ENCODE results near the gene CFAP46. TPM values are rescaled to one million over a fixed set of nuclear protein-coding genes. Genes with fewer than 3 reads are reported as not detected.

CFAP46 gene
- total and polyA plus RNA-seq, 2 of the 4 experiments (the other 2 are of a cell fraction): 1.3 to 1.8 TPM

GRCh38 chr10:132906106-132906505, 36.3 kb downstream of the CFAP46 start:
- H3K56ac ChIP-seq (ENCODE audit: extremely low read depth, insufficient read depth, low read length): no peak overlapping the region
- H3K9ac ChIP-seq (ENCODE audit: low read depth, low read length): no peak overlapping the region
- in situ Hi-C loops (cut with MboI; ENCODE audit: low sequenced_read_pairs) (no loop called here), dilution Hi-C loops (cut with HindIII; ENCODE audit: low sequenced_read_pairs, unreplicated experiment) (no loop called here), intact Hi-C loops (cut with micrococcal nuclease) (no loop called here)
- no peak overlapping the region for H3K27ac ChIP-seq (ENCODE audit: insufficient read depth, low read length)
- H3K4ac ChIP-seq (ENCODE audit: low read depth, low read length): no peak overlapping the region
- no peaks in the 10 kb centered on the region for H4K20me1 ChIP-seq (ENCODE audit: insufficient read depth, low read length)
- no peak for DNase-seq
- no peak overlapping the region for H3K14ac ChIP-seq (replicated peaks; ENCODE audit: low read depth, low read length)
- peaks cover 7% of the 10 kb centered on the region for H3K27me3 ChIP-seq (ENCODE audit: control insufficient read depth, insufficient read depth, low read length)
- no peak overlapping the region for H2BK120ac ChIP-seq (ENCODE audit: low read depth, low read length)
- no peak overlapping the region for H2BK15ac ChIP-seq (ENCODE audit: low read depth, low read length)
- H3K18ac ChIP-seq (ENCODE audit: low read depth, low read length): no peak overlapping the region
- no peak overlapping the region for H2AFZ ChIP-seq (replicated peaks; ENCODE audit: low read length, poor library complexity)
- no peaks in the 10 kb centered on the region for H3K9me1 ChIP-seq (ENCODE audit: insufficient read depth, low read length)
- no peaks in the 10 kb centered on the region for H3K4me1 ChIP-seq (ENCODE audit: control insufficient read depth, insufficient read depth, low read length)
- ChIA-PET CTCF (no interaction called here), POLR2A (ENCODE audit: unreplicated experiment) (no interaction called here)
- no peaks in the 10 kb centered on the region for H3K36me3 ChIP-seq (ENCODE audit: control insufficient read depth, insufficient read depth, low read length)
- no peak for ATAC-seq (ENCODE audit: low read depth)
- H3K4me3 ChIP-seq (ENCODE audit: insufficient read depth, low read depth, low read length): no peak overlapping the region
- H4K91ac ChIP-seq (ENCODE audit: insufficient read depth, low read depth, low read length): no peak overlapping the region
- peaks cover 4% of the 10 kb centered on the region; the same call in 1 of the 2 replicates for H3K9me3 ChIP-seq (ENCODE audit: control insufficient read depth, insufficient read depth, low read length)
- H4K5ac ChIP-seq (ENCODE audit: low read depth, low read length): no peak overlapping the region
- H2AK5ac ChIP-seq (ENCODE audit: low read depth, low read length): no peak overlapping the region
- H2AK9ac ChIP-seq (replicated peaks; ENCODE audit: low read depth, low read length, poor library complexity): no peak overlapping the region
- no peak overlapping the region for H3K23ac ChIP-seq (ENCODE audit: low read depth, low read length)
- no peak overlapping the region for H2BK5ac ChIP-seq (ENCODE audit: low read depth, low read length, poor library complexity, severe bottlenecking)
- WGBS, 2 experiments (ENCODE audit: extremely low coverage in 2 of 2, insufficient read length in 1 of 2): 66% methylated on average over 7 of the region's 15 CpGs; no CpG with 5 or more reads in 1 of the 2 experiments
- TF ChIP-seq USF2 (IDR thresholded peaks at IDR 0.05; ENCODE audit: low read depth, low read length): no peak
- TF ChIP-seq, protein P1, sequence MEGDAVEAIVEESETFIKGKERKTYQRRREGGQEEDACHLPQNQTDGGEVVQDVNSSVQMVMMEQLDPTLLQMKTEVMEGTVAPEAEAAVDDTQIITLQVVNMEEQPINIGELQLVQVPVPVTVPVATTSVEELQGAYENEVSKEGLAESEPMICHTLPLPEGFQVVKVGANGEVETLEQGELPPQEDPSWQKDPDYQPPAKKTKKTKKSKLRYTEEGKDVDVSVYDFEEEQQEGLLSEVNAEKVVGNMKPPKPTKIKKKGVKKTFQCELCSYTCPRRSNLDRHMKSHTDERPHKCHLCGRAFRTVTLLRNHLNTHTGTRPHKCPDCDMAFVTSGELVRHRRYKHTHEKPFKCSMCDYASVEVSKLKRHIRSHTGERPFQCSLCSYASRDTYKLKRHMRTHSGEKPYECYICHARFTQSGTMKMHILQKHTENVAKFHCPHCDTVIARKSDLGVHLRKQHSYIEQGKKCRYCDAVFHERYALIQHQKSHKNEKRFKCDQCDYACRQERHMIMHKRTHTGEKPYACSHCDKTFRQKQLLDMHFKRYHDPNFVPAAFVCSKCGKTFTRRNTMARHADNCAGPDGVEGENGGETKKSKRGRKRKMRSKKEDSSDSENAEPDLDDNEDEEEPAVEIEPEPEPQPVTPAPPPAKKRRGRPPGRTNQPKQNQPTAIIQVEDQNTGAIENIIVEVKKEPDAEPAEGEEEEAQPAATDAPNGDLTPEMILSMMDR (conservative IDR thresholded peaks at IDR 0.05; ENCODE audit: low read depth, low read length): no peak
- no peak for TF ChIP-seq RAD21 (IDR thresholded peaks at IDR 0.05; ENCODE audit: low read length)
- TF ChIP-seq, protein P2, sequence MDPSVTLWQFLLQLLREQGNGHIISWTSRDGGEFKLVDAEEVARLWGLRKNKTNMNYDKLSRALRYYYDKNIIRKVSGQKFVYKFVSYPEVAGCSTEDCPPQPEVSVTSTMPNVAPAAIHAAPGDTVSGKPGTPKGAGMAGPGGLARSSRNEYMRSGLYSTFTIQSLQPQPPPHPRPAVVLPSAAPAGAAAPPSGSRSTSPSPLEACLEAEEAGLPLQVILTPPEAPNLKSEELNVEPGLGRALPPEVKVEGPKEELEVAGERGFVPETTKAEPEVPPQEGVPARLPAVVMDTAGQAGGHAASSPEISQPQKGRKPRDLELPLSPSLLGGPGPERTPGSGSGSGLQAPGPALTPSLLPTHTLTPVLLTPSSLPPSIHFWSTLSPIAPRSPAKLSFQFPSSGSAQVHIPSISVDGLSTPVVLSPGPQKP (IDR thresholded peaks at IDR 0.05; ENCODE audit: borderline replicate concordance, low read depth, low read length): no peak
- TF ChIP-seq RFX5 (IDR thresholded peaks at IDR 0.05; ENCODE audit: low read depth, low read length): no peak
- TF ChIP-seq RCOR1 (IDR thresholded peaks at IDR 0.05; ENCODE audit: insufficient replicate concordance, low read length): no peak
- no peak for TF ChIP-seq MXI1 (IDR thresholded peaks at IDR 0.05; ENCODE audit: borderline replicate concordance, low read depth, low read length)
- no peak for TF ChIP-seq FOS (IDR thresholded peaks at IDR 0.05; ENCODE audit: low read depth, low read length)
- TF ChIP-seq BHLHE40 (IDR thresholded peaks at IDR 0.05; ENCODE audit: low read depth, low read length): no peak
- TF ChIP-seq CEBPB (IDR thresholded peaks at IDR 0.05; ENCODE audit: low read depth, low read length): no peak
- no peak for TF ChIP-seq MAFK (IDR thresholded peaks at IDR 0.05; ENCODE audit: low read depth, low read length)
- no peak for TF ChIP-seq NFE2L2 (IDR thresholded peaks at IDR 0.05; ENCODE audit: low read depth, low read length)
- no peak for TF ChIP-seq SMC3 (IDR thresholded peaks at IDR 0.05; ENCODE audit: low read depth, low read length)
- no peak for TF ChIP-seq CHD1 (IDR thresholded peaks at IDR 0.05; ENCODE audit: low read depth, low read length)
- H2BK20ac ChIP-seq (ENCODE audit: low read depth, low read length): no peak overlapping the region
- no peak overlapping the region for H4K8ac ChIP-seq (ENCODE audit: low read depth in 2 of 2, low read length in 2 of 2)
- H3K4me2 ChIP-seq (ENCODE audit: low read depth, low read length): no peak overlapping the region
- no TSS peak for BruUV-seq (replicated peaks)
- H3K79me1 ChIP-seq (ENCODE audit: low read depth in 1 of 2, low read length in 2 of 2): no peaks in the 10 kb centered on the region
